ENCODE data around the gene ISCU.
"Not testable (repeated sequence)": the region's sequence is repeated elsewhere in the genome, so short reads cannot be mapped to it uniquely, and the experiment has no call there.

ISCU gene

GRCh38 chr12:108543652-108544051 is 18.7 kb upstream of the ISCU start:
- DNase-seq (ENCODE audit: low read depth in 2 of 2): no peak

- DNase-seq (ENCODE audit: low read depth in 2 of 2): no peak
Observed at GRCh38 chr12:108547686-108548085, 14.7 kb upstream of the ISCU start.

- DNase-seq (ENCODE audit: low read depth in 2 of 2): no peak
Observed at GRCh38 chr12:108548954-108549521, 13.4 kb upstream of the ISCU start.

GRCh38 chr12:108551535-108551934 is 10.9 kb upstream of the ISCU start:
- DNase-seq (ENCODE audit: low read depth in 2 of 2): no peak

- no peak for DNase-seq (ENCODE audit: low read depth in 2 of 2)
Observed at GRCh38 chr12:108553799-108554198, 8.6 kb upstream of the ISCU start.

GRCh38 chr12:108555383-108555782 is 7.0 kb upstream of the ISCU start:
- DNase-seq (ENCODE audit: low read depth in 2 of 2): not testable (repeated sequence)

GRCh38 chr12:108559007-108559655 is 3.3 kb upstream of the ISCU start:
- DNase-seq (ENCODE audit: low read depth in 2 of 2): no peak

GRCh38 chr12:108559748-108560147 is 2.6 kb upstream of the ISCU start:
- no peak for DNase-seq (ENCODE audit: low read depth in 2 of 2)

GRCh38 chr12:108560321-108560721 is 2.1 kb upstream of the ISCU start:
- no peak for DNase-seq (ENCODE audit: low read depth in 2 of 2)

- DNase-seq (ENCODE audit: low read depth in 2 of 2): peak; percentile 59
Observed at GRCh38 chr12:108560752-108561719, 1.4 kb upstream of the ISCU start, which contains the start of gene SART3. TSS of gene SART3 (minus strand) at chr12:108561173. CDS start at chr12:108561154, 19 bp downstream.

GRCh38 chr12:108561852-108562347 is 496 bp upstream of the ISCU start:
- no peak for DNase-seq (ENCODE audit: low read depth in 2 of 2)

- DNase-seq (ENCODE audit: low read depth in 2 of 2): peak; percentile 54 to 73
Observed at GRCh38 chr12:108563136-108563803, 874 bp downstream of the ISCU start.

- no peak for DNase-seq (ENCODE audit: low read depth in 2 of 2)
Observed at GRCh38 chr12:108563804-108564151, 1.4 kb downstream of the ISCU start.

GRCh38 chr12:108564724-108565123 is 2.3 kb downstream of the ISCU start:
- no peak for DNase-seq (ENCODE audit: low read depth in 2 of 2)

- DNase-seq (ENCODE audit: low read depth in 2 of 2): no peak
Observed at GRCh38 chr12:108565146-108565545, 2.8 kb downstream of the ISCU start.

GRCh38 chr12:108565976-108566375 is 3.6 kb downstream of the ISCU start:
- DNase-seq (ENCODE audit: low read depth in 2 of 2): peak; percentile 23 to 52

GRCh38 chr12:108566452-108566851 is 4.1 kb downstream of the ISCU start:
- DNase-seq (ENCODE audit: low read depth in 2 of 2): no peak

GRCh38 chr12:108567406-108568337 is 5.3 kb downstream of the ISCU start:
- DNase-seq (ENCODE audit: low read depth in 2 of 2): no peak

GRCh38 chr12:108568338-108569154 is 6.2 kb downstream of the ISCU start:
- peak in 1 of 2 donors; percentile 30 for DNase-seq (ENCODE audit: low read depth in 2 of 2)

All from stimulated activated CD8-positive, alpha-beta memory T cell treated with anti-CD3 and anti-CD28 coated beads, Interleukin-2, amount 100 ng/mL, for 1 hour (primary cell).